HG03175 (cell line): ENCODE data around the gene PIGP.
"Not testable (repeated sequence)": the region's sequence is repeated elsewhere in the genome, so short reads cannot be mapped to it uniquely, and the experiment has no call there.

Experiments
- ATAC-seq: cut with Tn5 transposase; IDR thresholded peaks from one replicate; pipeline ENCODE4 v1.9.1; 2021; ENCODE audit warnings: mild to moderate bottlenecking, moderate library complexity; ENCODE audit not compliant: unreplicated experiment

PIGP gene

DNA sequence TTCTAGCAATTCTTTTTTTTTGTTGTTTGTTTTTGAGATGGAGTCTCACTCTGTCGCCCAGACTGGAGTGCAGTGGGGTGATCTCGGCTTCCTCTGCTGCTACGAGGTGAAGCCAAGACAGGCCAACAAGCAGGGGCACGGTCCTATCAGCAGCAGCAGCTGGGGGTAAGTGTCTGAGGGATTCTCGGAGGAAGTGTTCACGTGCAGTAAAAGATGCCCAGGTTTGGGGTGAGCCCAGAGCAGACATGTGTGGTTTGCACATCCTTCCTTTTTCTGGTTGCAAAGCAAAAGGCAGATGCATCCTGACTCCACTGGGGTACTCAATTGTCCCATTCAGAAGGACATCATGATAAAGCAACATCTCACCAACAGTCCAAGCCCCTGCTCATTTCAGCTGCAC lies 27.7 kb downstream of the PIGP start:
- ATAC-seq: no peak

DNA sequence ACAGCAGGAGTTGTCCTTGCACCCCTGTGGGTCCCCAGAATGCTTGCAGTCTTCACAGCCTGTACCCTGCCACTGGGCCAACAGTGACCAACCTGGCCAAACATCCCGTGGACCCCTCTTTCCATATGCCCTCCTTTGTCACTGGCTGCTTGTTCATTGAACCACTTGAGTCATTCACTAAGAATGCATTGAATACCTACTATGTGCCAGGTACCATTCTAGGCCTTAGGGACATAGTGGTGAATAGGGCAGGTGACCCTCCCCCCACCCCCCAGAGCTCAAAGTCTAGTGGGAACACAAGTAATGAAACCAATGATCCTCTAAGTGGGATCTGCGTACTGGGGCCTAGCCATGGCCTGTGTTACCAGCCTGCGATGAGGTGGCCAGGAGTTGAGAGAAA lies 28.2 kb downstream of the PIGP start:
- ATAC-seq: no peak

DNA sequence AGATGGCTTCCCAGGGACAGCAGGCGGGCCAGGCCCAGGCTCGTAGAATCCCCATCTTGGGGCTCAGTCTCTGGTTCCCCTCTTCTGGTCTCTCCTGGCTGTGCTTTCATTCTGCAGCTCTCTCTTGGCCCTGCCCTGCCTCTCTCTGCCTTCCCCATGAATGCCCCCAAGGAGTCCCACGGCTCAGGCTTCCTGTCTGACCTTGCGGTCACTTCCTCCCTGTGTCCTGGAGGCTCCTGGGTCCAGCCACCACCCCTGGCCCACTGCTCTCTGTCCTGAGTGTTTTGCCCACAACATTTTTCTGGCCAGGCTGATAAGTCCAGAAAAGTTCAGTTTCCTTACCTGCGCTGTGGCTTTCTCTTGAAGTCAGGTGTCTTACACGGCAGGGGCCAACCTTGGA lies 29.1 kb downstream of the PIGP start:
- ATAC-seq: no peak

DNA sequence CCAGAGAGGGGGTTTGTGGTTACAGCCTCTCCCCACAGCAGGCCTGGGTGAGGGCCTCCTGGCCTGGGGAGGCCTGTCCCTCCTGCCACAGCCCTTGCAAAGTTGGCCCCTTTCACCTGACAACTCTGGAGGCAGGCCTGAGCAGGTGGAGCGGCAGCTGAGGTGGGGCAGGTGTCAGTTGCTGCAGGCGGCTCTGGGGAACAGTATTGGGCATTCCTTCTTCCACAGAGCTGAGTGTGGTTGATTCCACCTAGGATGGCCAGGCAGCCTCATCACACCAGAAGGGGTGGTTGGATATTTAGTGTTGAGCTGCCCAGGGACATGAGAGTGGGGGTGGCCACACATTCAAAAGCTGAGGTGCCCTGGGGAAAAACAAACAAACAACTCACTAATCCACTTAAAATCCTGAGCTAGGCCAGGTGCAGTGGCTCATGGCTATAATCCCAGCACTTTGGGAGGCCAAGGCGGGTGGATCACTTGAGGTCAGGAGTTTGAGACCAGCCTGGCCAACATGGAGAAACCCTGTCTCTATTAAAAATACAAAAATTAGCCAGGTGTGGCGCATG lies 31.1 kb downstream of the PIGP start:
- no peak for ATAC-seq

DNA sequence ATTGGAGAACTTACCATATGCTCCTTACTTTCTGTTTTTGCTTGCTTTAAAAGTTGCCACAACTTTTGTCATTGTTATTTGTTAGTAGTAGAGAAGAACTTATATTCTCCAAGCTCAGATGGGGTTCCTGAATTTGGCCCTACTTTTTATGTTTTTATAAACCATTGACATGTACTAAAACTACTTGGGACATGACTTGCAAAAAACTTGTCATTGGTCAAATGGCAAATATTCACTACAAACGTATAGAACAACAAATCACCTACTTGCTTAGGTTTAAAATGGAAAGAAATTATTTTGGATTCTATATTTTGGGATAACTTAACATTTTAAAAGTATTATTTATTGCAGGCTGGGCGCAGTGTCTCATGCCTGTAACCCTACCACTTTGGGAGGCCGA lies 32.7 kb downstream of the PIGP start:
- ATAC-seq: no peak

DNA sequence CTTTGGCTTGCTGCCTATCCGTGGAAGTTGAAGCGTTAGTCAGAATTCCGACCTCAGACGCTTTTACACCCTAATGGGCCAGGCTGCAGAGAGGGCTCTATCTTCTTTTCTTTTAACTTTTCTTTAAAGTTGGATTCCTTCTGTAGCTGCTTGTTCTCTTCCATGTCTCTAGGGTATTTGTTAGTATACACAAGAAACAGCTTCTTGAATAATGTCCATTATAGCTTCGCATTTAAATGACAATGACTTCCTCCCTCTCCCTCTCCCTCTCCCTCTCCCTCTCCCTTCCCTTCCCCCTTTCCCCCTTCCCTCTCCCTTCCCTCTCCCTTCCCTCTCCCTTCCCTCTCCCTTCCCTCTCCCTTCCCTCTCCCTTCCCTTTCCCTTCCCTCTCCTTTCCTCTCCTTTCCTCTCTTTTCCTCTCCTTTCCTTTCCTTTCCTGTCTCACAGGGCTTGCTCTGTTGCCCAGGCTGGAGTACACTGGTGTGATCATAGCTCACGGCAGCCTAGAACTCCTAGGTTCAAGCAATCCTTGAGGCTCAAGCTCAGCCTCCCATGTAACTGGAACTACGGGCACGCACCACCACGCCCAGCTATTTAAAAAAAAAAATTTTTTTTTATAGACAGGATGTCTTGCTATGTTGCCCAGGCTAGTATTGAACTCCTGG lies 33.3 kb downstream of the PIGP start:
- ATAC-seq: no peak

DNA sequence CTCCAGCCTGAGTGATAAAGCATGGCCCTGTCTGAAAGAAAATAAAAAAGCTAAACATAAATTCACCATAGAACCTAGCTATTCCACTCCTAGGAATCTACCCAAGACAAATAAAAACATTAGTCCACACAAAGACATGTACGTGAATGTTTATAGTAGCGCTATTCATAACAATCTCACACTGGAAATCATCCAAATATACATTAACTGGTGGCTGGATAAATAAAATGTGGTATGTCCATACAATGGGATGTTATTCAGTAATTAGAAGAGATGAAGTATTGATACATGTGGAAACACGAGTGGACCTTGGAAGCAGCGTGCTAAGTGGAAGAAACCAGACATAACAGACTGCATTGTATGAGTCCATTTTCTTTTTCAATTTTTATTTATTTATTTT lies 36.7 kb downstream of the PIGP start:
- no peak for ATAC-seq

DNA sequence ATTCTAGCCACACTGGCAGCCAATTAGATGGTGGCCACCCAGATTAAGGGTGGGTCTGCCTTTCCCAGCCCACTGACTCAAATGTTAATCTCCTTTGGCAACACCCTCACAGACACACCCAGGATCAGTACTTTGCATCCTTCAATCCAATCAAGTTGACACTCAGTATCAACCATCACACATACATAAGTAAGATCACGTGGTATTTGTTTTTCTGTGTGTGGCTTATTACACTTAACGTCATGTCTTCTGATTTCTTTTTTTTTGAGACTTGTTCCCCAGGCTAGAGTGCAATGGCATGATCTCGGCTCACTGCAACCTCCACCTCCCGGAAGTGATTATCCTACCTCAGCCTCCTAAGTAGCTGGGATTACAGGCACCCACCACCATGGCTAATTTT lies 38.5 kb downstream of the PIGP start:
- ATAC-seq: not testable (repeated sequence)

DNA sequence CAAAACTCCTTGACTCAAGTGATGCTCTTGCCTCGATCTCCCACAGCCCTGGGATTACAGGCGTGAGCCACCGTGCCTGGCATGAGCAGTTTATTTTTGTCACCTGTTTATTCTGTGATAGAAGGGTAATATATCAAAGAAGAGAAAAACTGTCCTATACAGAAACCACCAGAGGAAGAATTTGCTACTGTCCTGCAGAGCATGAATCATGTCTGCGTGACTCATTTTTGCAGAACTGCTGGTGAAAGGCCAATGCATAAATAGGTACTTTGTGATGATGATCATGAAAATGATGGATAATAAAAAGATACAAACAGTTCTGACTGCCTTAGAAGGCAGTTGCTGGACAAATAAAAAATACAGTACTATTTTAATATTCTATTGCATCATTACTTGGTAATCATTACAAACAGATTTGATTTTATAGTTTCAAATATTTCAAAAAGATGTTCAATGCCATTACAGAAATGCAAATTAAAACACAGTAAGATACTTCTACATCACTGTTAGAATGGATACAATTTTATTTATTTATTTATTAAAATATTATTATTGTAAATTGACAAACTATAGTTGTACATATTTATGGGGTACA lies 39.9 kb downstream of the PIGP start:
- no peak for ATAC-seq

DNA sequence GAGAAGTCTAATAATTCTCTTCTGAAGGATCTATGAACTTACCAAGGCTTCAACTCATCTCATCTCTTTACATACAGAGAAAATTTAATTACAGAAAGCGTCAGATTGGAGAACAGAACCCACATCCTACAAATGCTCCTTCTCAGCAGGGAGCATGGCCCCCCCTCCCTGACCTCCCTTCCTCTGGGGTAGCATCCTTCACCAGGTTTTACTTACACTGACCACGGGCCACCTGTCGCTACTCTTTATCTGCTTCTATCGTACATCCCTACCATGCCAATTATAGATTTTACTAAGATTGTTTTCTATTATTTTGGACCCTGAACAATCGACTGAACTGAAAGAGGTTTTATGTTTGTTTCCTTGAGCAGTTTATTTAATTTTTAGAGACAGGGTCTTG lies 40.6 kb downstream of the PIGP start:
- ATAC-seq: no peak

DNA sequence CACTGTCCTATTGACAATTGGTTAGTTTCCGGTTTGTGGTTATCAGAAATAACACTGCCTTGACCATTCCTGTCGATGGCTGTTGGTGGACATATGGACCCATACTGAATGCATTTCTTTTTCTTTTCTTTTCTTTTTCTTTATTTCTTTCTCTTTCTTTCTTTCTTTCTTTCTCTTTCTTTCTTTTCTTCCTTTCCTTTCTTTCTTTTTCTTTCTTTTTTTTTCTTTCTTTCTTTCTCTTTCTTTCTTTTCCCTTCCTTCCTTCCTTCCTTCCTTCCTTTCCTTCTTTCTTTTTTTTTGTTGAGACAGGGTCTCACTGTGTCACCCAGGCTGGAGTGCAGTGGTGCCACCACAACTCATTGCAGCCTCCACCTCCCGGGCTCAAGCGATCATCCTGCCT lies 42.0 kb downstream of the PIGP start:
- no peak for ATAC-seq

DNA sequence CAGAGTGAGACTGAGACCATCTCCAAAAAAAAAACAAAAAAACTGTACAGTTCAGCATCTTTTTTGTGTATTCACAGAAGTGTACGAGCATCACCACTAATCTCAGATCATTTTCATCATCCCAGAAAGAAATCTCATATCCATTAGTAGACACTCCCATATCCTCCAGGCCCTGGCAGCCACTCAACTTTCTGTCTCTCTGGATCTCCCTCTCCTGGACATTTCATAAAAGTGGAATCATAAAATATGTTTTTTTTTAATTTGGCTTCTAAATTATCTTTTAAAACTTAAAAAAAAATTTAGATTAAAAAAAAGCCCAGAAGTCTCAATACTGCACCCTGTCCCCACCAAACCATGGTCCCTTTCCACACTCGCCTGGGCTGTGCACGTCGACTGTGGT lies 44.3 kb downstream of the PIGP start:
- no peak for ATAC-seq

DNA sequence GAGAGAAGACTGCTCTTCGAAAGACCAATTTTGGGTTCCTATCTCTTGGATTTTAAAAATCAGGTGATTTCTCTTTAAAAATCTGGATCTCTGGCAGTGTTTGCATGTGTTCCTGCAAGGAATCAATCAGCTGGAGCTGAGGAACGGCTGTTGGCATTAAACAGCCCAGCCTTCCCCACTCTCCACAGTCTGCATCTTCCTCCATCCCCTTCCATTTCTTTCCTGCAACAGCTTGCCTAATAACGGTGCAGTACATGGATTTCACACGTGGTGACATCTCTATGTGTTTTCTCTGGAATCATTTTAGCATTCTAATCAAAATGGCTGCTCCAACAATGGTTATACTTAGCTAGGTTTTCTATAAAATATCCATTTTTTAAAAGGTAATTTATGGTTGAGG lies 46.4 kb downstream of the PIGP start:
- ATAC-seq: no peak

DNA sequence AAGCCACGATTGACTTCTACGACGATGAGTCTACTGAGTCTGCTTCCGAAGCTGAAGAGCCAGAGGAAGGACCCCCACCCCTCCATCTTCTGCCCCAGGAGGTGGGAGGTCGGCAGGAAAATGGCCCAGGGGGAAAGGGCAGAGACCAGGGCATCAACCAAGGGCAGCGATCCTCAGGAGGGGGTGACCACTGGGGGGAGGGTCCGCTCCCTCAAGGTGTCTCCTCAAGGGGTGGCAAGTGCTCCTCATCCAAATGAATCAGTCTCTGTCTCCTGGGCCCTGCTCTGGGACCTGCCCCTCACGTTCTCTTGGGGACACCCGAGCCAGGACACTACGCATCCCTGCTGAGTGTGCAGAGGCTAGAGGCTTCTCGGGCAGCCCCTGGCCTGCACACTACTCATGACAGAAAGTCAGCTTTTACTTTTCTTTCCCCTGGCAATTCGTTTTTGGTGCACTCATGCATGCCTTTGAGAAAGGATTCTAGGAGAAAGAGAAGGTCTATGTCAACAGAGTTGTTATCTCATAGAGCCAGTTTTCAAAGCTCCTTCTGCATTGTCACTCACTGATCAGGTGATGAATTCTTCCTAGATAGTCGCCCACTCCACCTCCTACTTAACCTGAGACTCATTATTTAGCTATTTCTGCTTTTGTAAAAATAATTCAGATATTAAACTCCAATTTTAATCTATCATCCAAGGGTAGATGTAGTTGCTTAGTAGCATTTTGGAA lies 54.8 kb downstream of the PIGP start:
- ATAC-seq: no peak
